ENCODE results near the gene NTM. TPM values are rescaled to one million over a fixed set of nuclear protein-coding genes. Genes with fewer than 3 reads are reported as not detected.

Gene NTM
- total RNA-seq, 4 donors from 2014 or later: 0.78 to 1.1 (median 0.88) TPM; not detected in 1

DNA sequence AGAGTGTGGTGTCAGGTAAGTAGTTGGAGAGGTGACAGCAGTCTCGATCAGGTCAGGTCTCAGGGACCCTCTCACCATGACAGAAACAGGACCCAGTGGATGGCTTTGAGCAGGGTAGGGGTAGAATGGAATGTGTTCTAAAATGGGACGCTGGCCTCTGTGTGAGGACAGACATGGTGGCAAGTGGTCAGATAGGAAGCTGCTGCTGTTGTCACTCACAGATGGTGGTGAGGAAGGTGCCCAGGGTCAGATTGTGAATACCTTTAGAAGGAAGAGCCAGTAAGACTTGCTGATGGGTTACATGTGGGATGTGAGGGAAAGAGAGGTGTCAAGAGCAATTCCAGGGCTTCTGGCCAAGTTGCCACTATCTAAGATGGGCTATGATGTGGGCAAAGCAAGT lies 596.3 kb downstream of the NTM start:
- DNase-seq: no peak
- no peaks in the 10 kb centered on the region for H3K4me1 ChIP-seq
- H3K4me3 ChIP-seq (replicated peaks in 1 of 3): no peak overlapping the region
- no peak overlapping the region for H3K27ac ChIP-seq
- TF ChIP-seq, protein P1, sequence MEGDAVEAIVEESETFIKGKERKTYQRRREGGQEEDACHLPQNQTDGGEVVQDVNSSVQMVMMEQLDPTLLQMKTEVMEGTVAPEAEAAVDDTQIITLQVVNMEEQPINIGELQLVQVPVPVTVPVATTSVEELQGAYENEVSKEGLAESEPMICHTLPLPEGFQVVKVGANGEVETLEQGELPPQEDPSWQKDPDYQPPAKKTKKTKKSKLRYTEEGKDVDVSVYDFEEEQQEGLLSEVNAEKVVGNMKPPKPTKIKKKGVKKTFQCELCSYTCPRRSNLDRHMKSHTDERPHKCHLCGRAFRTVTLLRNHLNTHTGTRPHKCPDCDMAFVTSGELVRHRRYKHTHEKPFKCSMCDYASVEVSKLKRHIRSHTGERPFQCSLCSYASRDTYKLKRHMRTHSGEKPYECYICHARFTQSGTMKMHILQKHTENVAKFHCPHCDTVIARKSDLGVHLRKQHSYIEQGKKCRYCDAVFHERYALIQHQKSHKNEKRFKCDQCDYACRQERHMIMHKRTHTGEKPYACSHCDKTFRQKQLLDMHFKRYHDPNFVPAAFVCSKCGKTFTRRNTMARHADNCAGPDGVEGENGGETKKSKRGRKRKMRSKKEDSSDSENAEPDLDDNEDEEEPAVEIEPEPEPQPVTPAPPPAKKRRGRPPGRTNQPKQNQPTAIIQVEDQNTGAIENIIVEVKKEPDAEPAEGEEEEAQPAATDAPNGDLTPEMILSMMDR (IDR thresholded peaks at IDR 0.05): no peak
- no peak for TF ChIP-seq POLR2A (IDR thresholded peaks at IDR 0.05)
- WGBS, 2 donors: 90 to 91% methylated on average over 2 of the region's 2 CpGs
- no peaks in the 10 kb centered on the region for H3K9me3 ChIP-seq
- no peaks in the 10 kb centered on the region for H3K27me3 ChIP-seq
- no peaks in the 10 kb centered on the region for H3K36me3 ChIP-seq
- intact Hi-C loops (cut with DNase I): no loop called here

- DNase-seq: no peak
- H3K9me3 ChIP-seq: no peaks in the 10 kb centered on the region
- no peak overlapping the region for H3K27ac ChIP-seq
- no peaks in the 10 kb centered on the region for H3K4me1 ChIP-seq
- no peak for TF ChIP-seq POLR2A (IDR thresholded peaks at IDR 0.05)
- TF ChIP-seq, protein P1 (IDR thresholded peaks at IDR 0.05): no peak
- WGBS, 2 donors: 68 to 76% methylated on average over 2 of the region's 2 CpGs
- no peaks in the 10 kb centered on the region for H3K36me3 ChIP-seq
- intact Hi-C loops (cut with DNase I): no loop called here
- H3K4me3 ChIP-seq (replicated peaks in 1 of 3): no peak overlapping the region
- no peaks in the 10 kb centered on the region for H3K27me3 ChIP-seq
These were observed 598.8 kb downstream of the NTM start for GRCh38 chr11:131969261-131969660.

DNA sequence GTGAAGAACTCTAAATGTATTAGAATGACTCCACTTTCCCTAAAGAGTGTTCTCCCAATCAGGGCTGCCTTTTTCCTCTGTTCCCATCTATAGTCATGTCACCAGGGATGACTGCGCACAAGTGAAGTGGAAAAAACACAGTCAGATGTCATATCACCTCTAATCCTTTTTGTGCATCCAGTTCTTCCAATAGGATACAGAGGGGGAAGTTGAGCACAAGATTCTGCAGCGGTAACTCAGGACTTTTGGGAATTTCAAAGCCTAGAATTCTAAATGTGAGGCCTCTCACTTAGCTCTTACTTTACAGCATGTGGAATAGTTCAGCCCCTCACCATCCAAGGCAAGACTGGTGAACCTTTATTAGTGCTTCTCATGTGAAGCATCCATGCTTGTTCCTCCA lies 602.6 kb downstream of the NTM start:
- 91 to 94% methylated on average over 2 of the region's 2 CpGs for WGBS, 2 donors
- intact Hi-C loops (cut with DNase I): no loop called here
- Histone ChIP-seq H3K27me3 (no peaks in the 10 kb centered on the region), H3K36me3 (no peaks in the 10 kb centered on the region), H3K4me1 (no peaks in the 10 kb centered on the region), H3K27ac (no peak overlapping the region), H3K4me3 (replicated peaks in 1 of 3) (no peak overlapping the region), H3K9me3 (no peaks in the 10 kb centered on the region)
- TF ChIP-seq, protein P1 (IDR thresholded peaks at IDR 0.05): no peak
- no peak for TF ChIP-seq POLR2A (IDR thresholded peaks at IDR 0.05)
- no peak for DNase-seq

DNA sequence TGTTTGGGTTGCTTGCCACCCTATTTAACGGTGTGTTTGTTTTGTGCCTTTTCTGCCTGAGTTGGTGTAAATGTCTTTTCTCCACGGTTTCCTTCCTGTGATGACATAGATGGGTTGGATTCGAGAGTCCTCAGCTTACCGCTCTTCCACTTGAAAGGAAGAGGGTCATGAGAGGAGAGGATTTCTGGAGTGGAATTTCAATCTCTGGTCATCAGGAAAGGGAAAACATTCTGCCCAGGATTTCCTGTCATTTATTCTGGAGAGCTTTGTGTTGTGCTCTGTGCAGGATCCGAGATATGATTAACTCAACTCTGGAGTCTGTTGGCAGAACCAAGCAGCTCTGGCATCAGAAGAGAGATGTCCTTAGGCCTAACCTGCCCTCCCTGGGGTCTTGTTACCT lies 605.2 kb downstream of the NTM start:
- no peak for TF ChIP-seq POLR2A (IDR thresholded peaks at IDR 0.05)
- TF ChIP-seq, protein P1 (IDR thresholded peaks at IDR 0.05): no peak
- Histone ChIP-seq H3K27me3 (no peaks in the 10 kb centered on the region), H3K36me3 (no peaks in the 10 kb centered on the region), H3K4me1 (no peaks in the 10 kb centered on the region), H3K4me3 (replicated peaks in 1 of 3) (no peak overlapping the region), H3K9me3 (no peaks in the 10 kb centered on the region), H3K27ac (no peak overlapping the region)
- 35 to 39% methylated on average over 5 of the region's 5 CpGs for WGBS, 2 donors
- no peak for DNase-seq
- intact Hi-C loops (cut with DNase I): no loop called here

GRCh38 chr11:131976021-131976420 lies 605.6 kb downstream of the NTM start:
- DNase-seq: no peak

More at GRCh38 chr11:131976021-131976420, 605.6 kb downstream of the NTM start:
- H3K36me3 ChIP-seq: no peaks in the 10 kb centered on the region
- intact Hi-C loops (cut with DNase I): no loop called here
- H3K27me3 ChIP-seq: no peaks in the 10 kb centered on the region
- H3K4me3 ChIP-seq (replicated peaks in 1 of 3): no peak overlapping the region
- WGBS, 2 donors: 69 to 76% methylated on average over 3 of the region's 3 CpGs
- H3K4me1 ChIP-seq: no peaks in the 10 kb centered on the region
- no peak for TF ChIP-seq POLR2A (IDR thresholded peaks at IDR 0.05)
- TF ChIP-seq, protein P1 (IDR thresholded peaks at IDR 0.05): no peak
- no peaks in the 10 kb centered on the region for H3K9me3 ChIP-seq
- H3K27ac ChIP-seq: no peak overlapping the region
